Measurements from ENCODE around the gene NCF2.

DNA sequence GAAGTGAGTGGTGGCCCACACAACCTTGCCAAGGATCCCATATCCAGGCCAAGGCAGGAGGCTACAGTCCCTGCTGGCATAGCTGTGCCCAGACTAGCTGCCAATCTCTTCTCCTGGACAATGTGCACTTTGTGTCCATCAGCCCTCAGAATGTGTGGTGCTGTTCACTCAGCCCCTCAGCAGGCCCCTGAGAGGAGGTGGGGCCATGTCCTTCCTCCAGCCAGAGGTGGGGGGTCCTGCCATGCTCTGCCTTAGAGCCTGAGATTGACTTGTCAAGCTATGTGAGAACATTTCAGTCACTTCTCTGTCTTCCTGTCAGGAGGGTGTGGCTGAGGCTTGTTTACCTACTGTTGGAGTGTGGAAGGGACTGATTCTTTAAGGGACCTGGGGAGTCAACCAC lies 1.4 kb downstream of the NCF2 start:
- TF ChIP-seq, protein P1, sequence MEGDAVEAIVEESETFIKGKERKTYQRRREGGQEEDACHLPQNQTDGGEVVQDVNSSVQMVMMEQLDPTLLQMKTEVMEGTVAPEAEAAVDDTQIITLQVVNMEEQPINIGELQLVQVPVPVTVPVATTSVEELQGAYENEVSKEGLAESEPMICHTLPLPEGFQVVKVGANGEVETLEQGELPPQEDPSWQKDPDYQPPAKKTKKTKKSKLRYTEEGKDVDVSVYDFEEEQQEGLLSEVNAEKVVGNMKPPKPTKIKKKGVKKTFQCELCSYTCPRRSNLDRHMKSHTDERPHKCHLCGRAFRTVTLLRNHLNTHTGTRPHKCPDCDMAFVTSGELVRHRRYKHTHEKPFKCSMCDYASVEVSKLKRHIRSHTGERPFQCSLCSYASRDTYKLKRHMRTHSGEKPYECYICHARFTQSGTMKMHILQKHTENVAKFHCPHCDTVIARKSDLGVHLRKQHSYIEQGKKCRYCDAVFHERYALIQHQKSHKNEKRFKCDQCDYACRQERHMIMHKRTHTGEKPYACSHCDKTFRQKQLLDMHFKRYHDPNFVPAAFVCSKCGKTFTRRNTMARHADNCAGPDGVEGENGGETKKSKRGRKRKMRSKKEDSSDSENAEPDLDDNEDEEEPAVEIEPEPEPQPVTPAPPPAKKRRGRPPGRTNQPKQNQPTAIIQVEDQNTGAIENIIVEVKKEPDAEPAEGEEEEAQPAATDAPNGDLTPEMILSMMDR (IDR thresholded peaks at IDR 0.05), result no peak
- no peak for TF ChIP-seq EZH2 (IDR thresholded peaks at IDR 0.05; ENCODE audit: borderline replicate concordance, insufficient read depth, low read depth, low read length, poor library complexity, severe bottlenecking)

All from B cell (primary cell).